ENCODE data around the gene ATPAF1.

DNA sequence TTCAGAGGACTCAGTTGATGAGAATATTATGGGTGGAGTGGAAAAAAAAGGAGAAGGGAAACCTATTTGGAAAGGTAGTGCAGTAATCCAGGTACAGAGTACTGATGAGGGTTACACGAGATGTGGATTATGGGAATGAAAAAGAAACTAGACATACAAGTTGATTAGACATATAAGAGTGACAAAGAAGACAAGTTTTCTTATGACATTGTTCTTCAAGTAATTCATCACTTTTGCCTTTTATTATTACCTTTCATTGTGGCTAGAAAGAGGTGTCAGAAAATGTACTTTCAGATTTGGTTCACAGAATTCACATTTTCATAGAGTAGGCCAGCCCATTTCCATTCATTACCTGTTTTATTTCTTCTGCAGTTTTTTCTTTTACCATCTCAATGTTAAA lies 10.4 kb downstream of the ATPAF1 start:
- no peak for TF ChIP-seq CTCF (IDR thresholded peaks at IDR 0.05)
- no peak for TF ChIP-seq POLR2AphosphoS5 (IDR thresholded peaks at IDR 0.05; ENCODE audit: low read depth, low read length)
- TF ChIP-seq, protein P1, sequence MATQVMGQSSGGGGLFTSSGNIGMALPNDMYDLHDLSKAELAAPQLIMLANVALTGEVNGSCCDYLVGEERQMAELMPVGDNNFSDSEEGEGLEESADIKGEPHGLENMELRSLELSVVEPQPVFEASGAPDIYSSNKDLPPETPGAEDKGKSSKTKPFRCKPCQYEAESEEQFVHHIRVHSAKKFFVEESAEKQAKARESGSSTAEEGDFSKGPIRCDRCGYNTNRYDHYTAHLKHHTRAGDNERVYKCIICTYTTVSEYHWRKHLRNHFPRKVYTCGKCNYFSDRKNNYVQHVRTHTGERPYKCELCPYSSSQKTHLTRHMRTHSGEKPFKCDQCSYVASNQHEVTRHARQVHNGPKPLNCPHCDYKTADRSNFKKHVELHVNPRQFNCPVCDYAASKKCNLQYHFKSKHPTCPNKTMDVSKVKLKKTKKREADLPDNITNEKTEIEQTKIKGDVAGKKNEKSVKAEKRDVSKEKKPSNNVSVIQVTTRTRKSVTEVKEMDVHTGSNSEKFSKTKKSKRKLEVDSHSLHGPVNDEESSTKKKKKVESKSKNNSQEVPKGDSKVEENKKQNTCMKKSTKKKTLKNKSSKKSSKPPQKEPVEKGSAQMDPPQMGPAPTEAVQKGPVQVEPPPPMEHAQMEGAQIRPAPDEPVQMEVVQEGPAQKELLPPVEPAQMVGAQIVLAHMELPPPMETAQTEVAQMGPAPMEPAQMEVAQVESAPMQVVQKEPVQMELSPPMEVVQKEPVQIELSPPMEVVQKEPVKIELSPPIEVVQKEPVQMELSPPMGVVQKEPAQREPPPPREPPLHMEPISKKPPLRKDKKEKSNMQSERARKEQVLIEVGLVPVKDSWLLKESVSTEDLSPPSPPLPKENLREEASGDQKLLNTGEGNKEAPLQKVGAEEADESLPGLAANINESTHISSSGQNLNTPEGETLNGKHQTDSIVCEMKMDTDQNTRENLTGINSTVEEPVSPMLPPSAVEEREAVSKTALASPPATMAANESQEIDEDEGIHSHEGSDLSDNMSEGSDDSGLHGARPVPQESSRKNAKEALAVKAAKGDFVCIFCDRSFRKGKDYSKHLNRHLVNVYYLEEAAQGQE (IDR thresholded peaks at IDR 0.05; ENCODE audit: insufficient read depth in 1 of 2, low read depth in 2 of 2, low read length in 1 of 2) = no peak
- no peak for TF ChIP-seq TCF7L2 (IDR thresholded peaks at IDR 0.05; ENCODE audit: low read depth, low read length)
- no peak for TF ChIP-seq SIN3A (IDR thresholded peaks at IDR 0.05; ENCODE audit: borderline replicate concordance, insufficient read depth, low read depth, low read length)

All from Panc1 (cell line).